Measurements from ENCODE around the gene RBFA.

GRCh38 chr18:79988451-79989194, 45.6 kb upstream of the RBFA start, which contains the start of gene TXNL4A:
- no peak for TF ChIP-seq CTCF (IDR thresholded peaks at IDR 0.05)
- peak; percentile 38 to 78 for TF ChIP-seq POLR2A (IDR thresholded peaks at IDR 0.05)

Data from uterus (tissue), 2 donors.